IPS DF 4.7 (cell line): ENCODE results near the gene KNDC1.
"Not testable (repeated sequence)": the region's sequence is repeated elsewhere in the genome, so short reads cannot be mapped to it uniquely, and the experiment has no call there.

Experiments used
- DNase-seq: peaks from one replicate; pipeline ENCODE4 v3.0.0-alpha.2; 2013; ENCODE audit warnings: low spot score; ENCODE audit errors: extremely low read depth

The KNDC1 gene

GRCh38 chr10:133124357-133125211 lies 35.4 kb upstream of the KNDC1 start:
- DNase-seq = no peak

GRCh38 chr10:133125901-133126300 lies 34.1 kb upstream of the KNDC1 start:
- no peak for DNase-seq

- no peak for DNase-seq
Measured at GRCh38 chr10:133126431-133127290, 33.4 kb upstream of the KNDC1 start.

- no peak for DNase-seq
Measured at GRCh38 chr10:133127291-133128125, 32.5 kb upstream of the KNDC1 start.

- no peak for DNase-seq
Measured at GRCh38 chr10:133128126-133129070, 31.6 kb upstream of the KNDC1 start.

GRCh38 chr10:133129071-133129858 lies 30.8 kb upstream of the KNDC1 start:
- no peak for DNase-seq

- no peak for DNase-seq
Measured at GRCh38 chr10:133129859-133130495, 30.0 kb upstream of the KNDC1 start.

GRCh38 chr10:133130602-133131001 lies 29.4 kb upstream of the KNDC1 start:
- DNase-seq = no peak

GRCh38 chr10:133131053-133131452 lies 29.0 kb upstream of the KNDC1 start:
- DNase-seq = no peak

- DNase-seq = no peak
Measured at GRCh38 chr10:133131734-133132472, 28.1 kb upstream of the KNDC1 start.

- no peak for DNase-seq
Measured at GRCh38 chr10:133132473-133133291, 27.3 kb upstream of the KNDC1 start.

- no peak for DNase-seq
Measured at GRCh38 chr10:133133471-133134231, 26.4 kb upstream of the KNDC1 start.

GRCh38 chr10:133134411-133135115 lies 25.5 kb upstream of the KNDC1 start:
- DNase-seq = no peak

GRCh38 chr10:133135116-133135465 lies 24.9 kb upstream of the KNDC1 start:
- no peak for DNase-seq

- not testable (repeated sequence) for DNase-seq
Measured at GRCh38 chr10:133137486-133138145, 22.4 kb upstream of the KNDC1 start.
